ENCODE results near the gene CDH22.

Gene CDH22

DNA sequence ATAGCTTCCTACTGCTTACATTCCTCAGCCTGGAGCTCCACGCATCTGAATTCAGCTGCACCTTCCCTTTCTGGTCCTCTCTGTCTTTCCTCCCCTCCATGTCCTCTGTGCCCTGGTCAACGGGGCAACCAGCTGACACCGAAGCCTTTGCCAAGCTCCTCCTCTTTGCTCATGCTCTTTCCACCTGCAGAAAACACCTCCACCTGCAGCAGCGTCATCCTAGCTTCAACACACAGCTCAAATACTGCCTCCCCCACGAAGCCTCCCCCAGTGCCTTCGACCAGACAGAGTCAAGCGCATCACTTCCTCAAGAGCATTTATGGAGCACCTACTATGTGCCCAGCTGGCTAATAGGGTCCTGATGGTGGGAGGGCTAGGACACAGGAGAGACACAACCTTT lies 9.2 kb downstream of the CDH22 start:
- no peak for TF ChIP-seq JUND (IDR thresholded peaks at IDR 0.05; ENCODE audit: low read depth)
- DNase-seq (ENCODE audit: low read depth in 1 of 2, low spot score in 1 of 2): no peak
- in situ Hi-C loops (cut with HindIII; ENCODE audit: low pct_unique_long_range_greater_than_20kb, low sequenced_read_pairs): no loop called here

DNA sequence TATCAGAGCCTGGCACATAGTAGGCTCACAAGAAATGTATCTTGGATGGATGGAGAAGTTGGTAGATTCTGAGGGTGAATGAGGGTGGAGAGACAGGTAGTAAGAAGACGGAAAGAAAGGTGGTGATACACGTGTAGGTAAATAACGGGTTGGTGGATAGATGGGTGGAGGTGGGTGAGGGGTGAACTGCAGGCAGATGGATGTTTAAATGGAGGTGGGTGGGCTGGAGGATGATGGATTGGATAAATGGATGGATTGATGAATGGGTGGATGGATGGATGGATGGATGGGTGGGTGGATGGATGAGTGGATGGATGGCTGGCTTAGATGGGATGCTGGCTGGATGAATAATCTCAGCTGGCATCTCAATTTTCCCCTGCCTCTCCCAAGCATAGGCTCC lies 9.9 kb downstream of the CDH22 start:
- no peak for TF ChIP-seq JUND (IDR thresholded peaks at IDR 0.05; ENCODE audit: low read depth)
- no peak for DNase-seq (ENCODE audit: low read depth in 1 of 2, low spot score in 1 of 2)
- in situ Hi-C loops (cut with HindIII; ENCODE audit: low pct_unique_long_range_greater_than_20kb, low sequenced_read_pairs): no loop called here

DNA sequence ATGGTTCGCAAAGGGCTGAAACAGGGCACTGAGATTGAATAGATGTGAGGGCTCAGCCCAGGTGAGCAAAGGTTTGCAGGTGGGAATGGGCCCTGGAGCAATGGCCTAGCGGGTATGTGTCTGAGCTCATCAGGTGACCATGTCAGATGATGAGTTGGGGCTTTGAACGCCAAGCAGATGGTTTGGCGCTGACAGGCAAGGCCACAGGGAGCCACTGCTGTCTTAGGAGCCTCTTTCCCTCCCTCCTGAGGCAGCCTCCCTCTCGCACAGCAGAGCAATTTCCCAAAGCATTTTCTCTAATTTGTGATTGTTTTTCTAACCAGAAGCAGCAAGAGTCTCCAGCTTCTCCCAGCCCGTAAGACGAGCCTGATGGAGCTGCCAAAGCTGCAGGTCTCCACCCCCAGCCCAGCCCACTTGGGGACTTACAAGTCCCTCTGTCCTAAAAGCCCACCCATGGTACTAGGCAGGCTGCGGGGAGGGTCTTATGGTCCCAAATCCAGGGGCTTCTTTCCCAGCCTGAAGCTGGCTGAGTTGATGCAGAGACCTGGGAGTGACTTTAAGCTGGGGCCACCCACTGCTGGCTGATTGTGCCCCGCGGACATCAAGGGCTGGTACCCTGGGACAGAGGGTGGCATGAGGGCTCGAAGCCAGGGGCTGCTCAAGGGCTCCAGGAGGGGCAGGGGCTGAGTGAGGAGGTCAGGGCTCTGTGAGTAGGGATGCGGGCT lies 11.6 kb downstream of the CDH22 start:
- no peak for TF ChIP-seq JUND (IDR thresholded peaks at IDR 0.05; ENCODE audit: low read depth)
- no peak for DNase-seq (ENCODE audit: low read depth in 1 of 2, low spot score in 1 of 2)
- in situ Hi-C loops (cut with HindIII; ENCODE audit: low pct_unique_long_range_greater_than_20kb, low sequenced_read_pairs): no loop called here

DNA sequence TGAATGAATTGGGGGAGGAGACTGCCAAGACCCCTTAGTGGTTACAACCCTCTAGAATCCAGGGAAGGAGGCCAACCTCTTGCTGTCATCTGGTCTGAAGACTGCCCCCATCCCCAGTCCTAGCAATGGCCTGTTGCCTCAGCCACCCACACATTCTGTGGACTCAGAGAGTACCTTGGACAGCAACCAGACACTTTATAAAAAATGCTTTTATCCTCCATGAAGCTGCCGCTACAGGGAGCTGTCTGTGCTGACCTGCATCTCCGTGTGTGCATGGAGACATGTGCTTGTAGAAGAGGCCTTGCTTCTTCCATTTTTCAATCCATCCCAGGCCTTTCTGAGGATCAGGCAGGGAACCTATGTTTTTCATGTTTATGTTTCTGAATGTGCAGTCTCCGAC lies 15.2 kb downstream of the CDH22 start:
- in situ Hi-C loops (cut with HindIII; ENCODE audit: low pct_unique_long_range_greater_than_20kb, low sequenced_read_pairs): no loop called here
- TF ChIP-seq JUND (IDR thresholded peaks at IDR 0.05; ENCODE audit: low read depth): no peak
- peak; percentile 87 to 93 for DNase-seq (ENCODE audit: low read depth in 1 of 2, low spot score in 1 of 2)

DNA sequence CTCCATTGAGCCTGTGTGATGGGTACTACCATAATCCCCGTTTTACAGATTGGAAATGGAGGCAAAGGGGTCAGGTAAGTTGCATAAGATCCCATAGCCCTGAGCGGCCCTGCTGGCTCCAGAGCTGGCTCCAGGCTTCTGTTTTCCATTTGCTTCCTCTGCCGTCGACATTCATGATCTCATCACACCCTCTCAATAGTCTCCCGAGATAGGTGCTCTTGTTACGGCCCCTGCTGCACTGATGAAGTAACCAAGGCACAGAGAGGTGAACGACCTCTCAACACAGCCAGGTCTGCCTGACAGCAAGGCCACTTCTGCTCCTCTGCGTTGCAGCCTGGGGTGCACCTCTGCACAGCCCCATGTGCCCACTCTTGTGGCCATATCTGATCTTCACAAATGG lies 16.9 kb downstream of the CDH22 start:
- DNase-seq (ENCODE audit: low read depth in 1 of 2, low spot score in 1 of 2): no peak
- in situ Hi-C loops (cut with HindIII; ENCODE audit: low pct_unique_long_range_greater_than_20kb, low sequenced_read_pairs): no loop called here
- no peak for TF ChIP-seq JUND (IDR thresholded peaks at IDR 0.05; ENCODE audit: low read depth)

DNA sequence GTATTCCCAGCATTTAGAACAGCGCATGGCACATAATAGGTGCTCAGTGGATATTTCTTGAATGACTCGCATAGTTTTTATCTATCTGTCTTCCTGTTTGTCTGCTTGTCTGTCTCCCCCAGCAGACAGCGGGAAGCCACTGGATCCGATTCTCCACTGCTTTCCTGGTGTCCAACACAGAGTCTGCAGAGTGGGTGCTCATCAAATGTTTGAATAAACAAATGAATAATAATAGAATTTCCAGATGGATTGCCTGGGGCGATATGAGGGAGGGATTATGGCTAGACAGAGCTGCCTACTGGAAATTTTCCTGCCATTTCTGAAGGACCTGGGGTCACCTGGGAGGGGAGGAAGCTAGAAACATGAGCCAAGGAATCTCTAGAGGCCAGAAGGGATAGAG lies 18.9 kb downstream of the CDH22 start:
- DNase-seq (ENCODE audit: low read depth in 1 of 2, low spot score in 1 of 2): no peak
- no peak for TF ChIP-seq JUND (IDR thresholded peaks at IDR 0.05; ENCODE audit: low read depth)
- in situ Hi-C loops (cut with HindIII; ENCODE audit: low pct_unique_long_range_greater_than_20kb, low sequenced_read_pairs): no loop called here

DNA sequence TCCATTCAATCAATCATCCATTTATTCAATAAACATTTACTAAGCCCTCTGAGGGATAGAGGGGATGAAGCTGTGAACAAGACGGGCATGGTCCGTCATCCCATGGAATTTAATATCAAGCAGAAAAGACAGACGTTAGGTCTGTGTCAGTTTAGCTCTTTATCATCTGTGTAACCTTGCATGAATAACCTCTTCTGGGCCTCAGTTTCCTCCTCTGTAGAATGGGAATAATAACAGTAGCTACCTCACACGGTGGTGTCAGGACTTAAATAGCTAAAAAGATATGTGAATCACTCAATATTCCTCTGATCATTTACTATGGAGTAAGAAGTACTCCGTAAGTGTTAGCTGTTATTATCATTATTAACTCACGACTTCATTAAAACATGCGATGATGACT lies 21.3 kb downstream of the CDH22 start:
- no peak for TF ChIP-seq JUND (IDR thresholded peaks at IDR 0.05; ENCODE audit: low read depth)
- in situ Hi-C loops (cut with HindIII; ENCODE audit: low pct_unique_long_range_greater_than_20kb, low sequenced_read_pairs): no loop called here
- no peak for DNase-seq (ENCODE audit: low read depth in 1 of 2, low spot score in 1 of 2)

DNA sequence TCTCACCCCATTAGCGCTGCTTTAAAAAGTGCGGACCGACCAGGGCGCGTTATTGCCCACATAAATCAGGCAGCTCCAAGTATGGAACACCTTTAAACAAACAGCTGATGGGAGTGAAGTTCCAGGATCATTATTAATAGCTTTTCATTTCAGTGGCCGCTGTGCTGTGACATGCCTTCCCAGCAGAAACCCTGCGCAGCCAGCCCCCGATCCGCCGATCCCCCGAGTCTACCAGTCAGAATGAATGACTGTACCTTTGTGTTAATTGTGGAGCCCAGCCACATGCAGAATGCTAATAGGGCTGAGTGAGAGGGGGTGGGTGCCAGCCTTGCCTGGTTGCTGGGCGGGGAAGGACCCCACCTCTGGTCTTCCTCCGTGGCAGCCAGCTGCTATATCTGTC lies 21.9 kb downstream of the CDH22 start:
- in situ Hi-C loops (cut with HindIII; ENCODE audit: low pct_unique_long_range_greater_than_20kb, low sequenced_read_pairs): no loop called here
- no peak for DNase-seq (ENCODE audit: low read depth in 1 of 2, low spot score in 1 of 2)
- TF ChIP-seq JUND (IDR thresholded peaks at IDR 0.05; ENCODE audit: low read depth): no peak

DNA sequence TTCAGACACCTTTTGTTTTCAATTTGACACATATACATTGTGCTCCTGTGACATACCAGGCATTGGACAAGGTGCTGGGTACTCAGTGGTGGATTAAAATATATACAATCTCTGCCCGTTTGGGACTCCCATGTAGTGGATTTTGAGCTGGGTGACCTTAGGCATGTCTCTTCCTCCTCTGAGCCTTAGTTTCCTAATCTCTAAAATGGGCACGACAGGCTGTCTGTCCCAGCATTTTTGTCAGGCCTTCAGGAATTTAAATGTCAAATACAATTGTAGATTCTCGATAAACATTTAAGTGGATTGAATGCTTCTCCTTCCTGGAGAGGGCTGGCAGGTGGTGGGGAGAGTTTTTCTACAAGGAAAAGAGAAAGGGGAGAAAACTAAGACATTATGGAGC lies 22.6 kb downstream of the CDH22 start:
- in situ Hi-C loops (cut with HindIII; ENCODE audit: low pct_unique_long_range_greater_than_20kb, low sequenced_read_pairs): no loop called here
- DNase-seq (ENCODE audit: low read depth in 1 of 2, low spot score in 1 of 2): no peak
- no peak for TF ChIP-seq JUND (IDR thresholded peaks at IDR 0.05; ENCODE audit: low read depth)

DNA sequence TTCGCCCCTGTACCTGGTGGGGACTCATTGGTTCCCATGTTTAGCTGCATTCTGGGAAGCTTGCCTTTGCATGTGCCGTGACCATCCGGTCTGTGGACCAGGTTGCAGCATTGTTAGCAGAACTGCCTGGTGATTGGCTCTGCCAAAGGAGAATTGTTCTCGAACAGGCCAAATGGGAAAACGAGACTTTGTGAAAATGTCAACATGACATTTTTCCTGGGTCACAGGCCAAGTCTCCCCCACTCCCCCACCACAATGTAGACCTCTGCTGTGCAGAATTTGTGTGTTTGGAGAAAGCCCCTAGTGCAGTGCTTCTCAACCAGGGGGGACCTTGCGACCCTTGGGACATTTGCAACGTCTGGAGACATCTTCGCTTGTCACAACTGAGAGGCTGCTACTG lies 23.2 kb downstream of the CDH22 start:
- in situ Hi-C loops (cut with HindIII; ENCODE audit: low pct_unique_long_range_greater_than_20kb, low sequenced_read_pairs): no loop called here

DNA sequence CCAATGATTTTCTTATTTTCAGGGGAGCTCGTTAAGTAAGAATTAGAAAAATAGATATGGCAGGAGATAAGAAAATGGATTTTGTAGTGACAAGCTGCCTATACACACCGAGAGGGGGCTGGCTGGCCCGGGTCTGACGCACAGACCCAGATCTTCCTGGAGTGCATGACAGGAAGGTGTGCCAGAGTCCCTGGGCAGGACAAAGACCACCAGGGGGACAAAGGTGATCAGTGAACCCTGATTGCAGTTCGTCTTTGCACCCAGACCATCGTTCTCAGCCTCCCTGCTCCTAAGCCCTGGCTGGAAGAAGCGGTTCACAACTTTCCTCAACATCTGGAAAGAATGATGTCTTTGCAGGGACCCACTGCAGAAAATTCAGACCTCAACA lies 24.3 kb downstream of the CDH22 start:
- DNase-seq (ENCODE audit: low read depth in 1 of 2, low spot score in 1 of 2): no peak
- in situ Hi-C loops (cut with HindIII; ENCODE audit: low pct_unique_long_range_greater_than_20kb, low sequenced_read_pairs): no loop called here
- TF ChIP-seq JUND (IDR thresholded peaks at IDR 0.05; ENCODE audit: low read depth): no peak

More for the DNA sequence above, 23.2 kb downstream of the CDH22 start:
- TF ChIP-seq JUND (IDR thresholded peaks at IDR 0.05; ENCODE audit: low read depth): no peak
- no peak for DNase-seq (ENCODE audit: low read depth in 1 of 2, low spot score in 1 of 2)

DNA sequence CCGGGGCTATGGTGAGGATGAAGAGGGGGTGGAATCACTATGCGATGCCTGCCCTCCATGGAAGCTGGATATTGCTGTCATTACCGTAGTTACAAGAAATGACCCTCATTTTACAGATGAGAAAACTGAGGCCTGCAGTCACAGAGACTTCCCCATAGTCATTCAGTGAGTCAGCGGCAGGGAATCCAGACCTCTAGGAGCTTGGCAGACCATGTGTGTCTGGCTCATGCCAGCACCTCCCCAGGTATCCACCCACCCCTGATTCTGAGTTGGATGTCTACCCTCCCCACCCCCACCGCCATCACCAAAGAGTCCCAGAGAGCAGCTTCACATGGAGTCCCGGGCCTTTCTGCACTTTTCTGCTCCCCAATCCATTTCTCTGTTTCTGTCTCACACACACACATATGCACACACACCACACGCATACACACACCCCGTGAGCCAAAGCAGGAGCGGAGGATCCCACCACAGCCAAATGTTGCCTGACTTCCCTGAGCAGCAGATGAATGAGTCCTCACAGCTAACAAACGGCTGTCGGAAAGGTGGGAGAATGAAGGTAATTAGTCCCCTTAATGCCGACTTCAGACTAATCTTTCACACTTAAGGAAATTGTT lies 24.8 kb downstream of the CDH22 start:
- in situ Hi-C loops (cut with HindIII; ENCODE audit: low pct_unique_long_range_greater_than_20kb, low sequenced_read_pairs): no loop called here
- TF ChIP-seq JUND (IDR thresholded peaks at IDR 0.05; ENCODE audit: low read depth): no peak
- DNase-seq (ENCODE audit: low read depth in 1 of 2, low spot score in 1 of 2): no peak

DNA sequence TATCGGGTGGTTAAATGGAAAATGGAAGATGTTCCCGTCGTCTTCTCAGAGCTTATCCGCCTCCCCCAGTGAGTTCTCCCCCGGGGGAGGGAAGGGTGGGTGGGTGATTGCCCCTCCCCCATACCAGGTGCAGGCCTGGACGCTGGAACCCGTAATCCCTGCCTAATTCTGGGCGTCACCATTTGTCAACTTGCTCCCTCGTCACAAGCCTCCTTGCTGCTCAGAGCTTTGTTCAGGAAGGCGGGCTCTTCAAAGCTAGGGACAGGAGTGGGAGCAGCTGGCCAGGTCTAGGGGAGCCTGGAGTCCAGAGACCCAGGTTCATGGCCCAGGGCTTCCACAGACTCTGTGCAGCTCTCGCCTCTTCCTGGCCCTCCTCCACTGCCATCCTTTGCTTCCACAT lies 25.6 kb downstream of the CDH22 start:
- no peak for DNase-seq (ENCODE audit: low read depth in 1 of 2, low spot score in 1 of 2)
- in situ Hi-C loops (cut with HindIII; ENCODE audit: low pct_unique_long_range_greater_than_20kb, low sequenced_read_pairs): no loop called here
- TF ChIP-seq JUND (IDR thresholded peaks at IDR 0.05; ENCODE audit: low read depth): no peak

DNA sequence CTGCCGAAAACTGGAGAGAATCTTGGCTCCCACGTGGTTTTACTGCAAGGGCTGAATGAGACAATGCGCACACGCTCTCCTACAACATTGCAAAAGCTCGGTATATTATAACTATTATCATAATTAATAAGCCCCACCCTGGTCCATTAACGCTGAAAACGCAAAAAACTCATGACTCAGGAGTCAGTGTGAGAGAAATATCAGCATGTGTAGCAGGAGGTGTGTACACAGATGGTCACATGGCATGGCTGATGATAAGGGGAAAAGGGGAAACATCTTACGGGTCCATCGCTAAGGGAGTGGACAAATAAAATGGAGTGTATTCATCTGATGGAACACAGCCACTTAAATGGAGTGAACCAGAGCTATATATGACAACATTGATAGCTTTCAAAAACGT lies 29.2 kb downstream of the CDH22 start:
- DNase-seq (ENCODE audit: low read depth in 1 of 2, low spot score in 1 of 2): no peak
- in situ Hi-C loops (cut with HindIII; ENCODE audit: low pct_unique_long_range_greater_than_20kb, low sequenced_read_pairs): no loop called here
- no peak for TF ChIP-seq JUND (IDR thresholded peaks at IDR 0.05; ENCODE audit: low read depth)

Data from T47D (cell line).